Right lobe of liver (tissue), 6 donors: Measurements from ENCODE around the gene CADM2. TPM values are rescaled to one million over a fixed set of nuclear protein-coding genes. Genes with fewer than 3 reads are reported as not detected.

Experiments
- ATAC-seq, 4 donors: fragments of 200-7000 bp; cut with Tn5 transposase; one replicate each; pipeline ENCODE4 v1.9.1; 2020; ENCODE audit warnings: mild to moderate bottlenecking in 4 of 4, moderate library complexity in 4 of 4
- DNase-seq, 3 donors: peaks; one replicate each; pipeline ENCODE4 v3.0.0-alpha.2; 2020
- H3K27ac ChIP-seq, 3 donors: fragments of 200-600 bp; one replicate each; pipeline ENCODE4 v1.8.0; 2022
- H3K27me3 ChIP-seq, 2 donors: fragments of 200-600 bp; one replicate each; pipeline ENCODE4 v1.8.0; 2022
- H3K36me3 ChIP-seq, 4 donors: fragments of 200-600 bp; sonication (generic) in 1 of 4; one replicate each; pipeline versions ENCODE4 v1.5.1 to v1.8.0; 2017 to 2022; ENCODE audit warnings: control low read depth in 1 of 4
- H3K4me1 ChIP-seq, 4 donors: fragments of 200-600 bp; sonication (generic) in 1 of 4; one replicate each; pipeline versions ENCODE4 v1.5.1 to v1.8.0; 2017 to 2022; ENCODE audit warnings: control low read depth in 1 of 4
- H3K4me3 ChIP-seq, 3 donors: fragments of 200-600 bp; one replicate each; pipeline ENCODE4 v1.8.0; 2022
- H3K9me3 ChIP-seq, 4 donors: fragments of 200-600 bp; sonication (generic) in 1 of 4; one replicate each; pipeline versions ENCODE4 v1.5.1 to v1.8.0; 2017 to 2022; ENCODE audit warnings: control low read depth in 1 of 4
- CTCF ChIP-seq, 4 donors: fragments of 200-600 bp in 3 of 4; fragments of 450-650 bp in 1 of 4; IDR thresholded peaks; one replicate each; pipeline versions ENCODE4 v1.5.1 to v1.8.0; 2016 to 2022; ENCODE audit warnings: antibody characterized with exemption in 4 of 4, mild to moderate bottlenecking in 2 of 4
- POLR2A ChIP-seq: fragments of 450-650 bp; IDR thresholded peaks from one replicate; pipeline ENCODE4 v1.6.1; 2017; ENCODE audit warnings: antibody characterized with exemption, mild to moderate bottlenecking
- WGBS: methylation state at CpG from one replicate; pipeline ENCODE4 v1.1.6; 2018; ENCODE audit warnings: low coverage, low lambda C conversion rate; ENCODE audit not compliant: insufficient coverage; ENCODE audit errors: missing lambda C conversion rate; 5-methylcytosine and 5-hydroxymethylcytosine counted together
- intact Hi-C, 2 donors: fragments of 100-400 bp; cut with DNase I; formaldehyde crosslinking; loops; one replicate each; pipeline versions ENCODE4 v1.11.2 to v1.14.1; 2022
- total RNA-seq, 6 experiments: library from RNA; depleted of rRNA in 2 of 6; stranded (reverse); fragments of >200 nt in 2 of 6; fragmentation: NEBNext Ultra II Directional in 3 of 6; extraction: Animal tissue kit (Norgen Biotek cat#: 25700) in 3 of 6; gene quantifications; one replicate each; pipeline versions ENCODE4 v1.1.0 to v1.2.4, GENCODE V29; 2016 to 2023
- donor health status: DM: no; HTN: yes; CAD: no.
- donor health status: DM: no; HTN: no; CAD: no.
- donor health status: DM: no; HTN: no; CAD: no.
- donor health status: DM: no; HTN: yes; CAD: no.
- donor health status: DM: no; HTN: yes; CAD: no.

CADM2 gene
- total RNA-seq, 6 experiments from 2014 or later = under 0.01 to 1.7 (median 0.15) TPM

DNA sequence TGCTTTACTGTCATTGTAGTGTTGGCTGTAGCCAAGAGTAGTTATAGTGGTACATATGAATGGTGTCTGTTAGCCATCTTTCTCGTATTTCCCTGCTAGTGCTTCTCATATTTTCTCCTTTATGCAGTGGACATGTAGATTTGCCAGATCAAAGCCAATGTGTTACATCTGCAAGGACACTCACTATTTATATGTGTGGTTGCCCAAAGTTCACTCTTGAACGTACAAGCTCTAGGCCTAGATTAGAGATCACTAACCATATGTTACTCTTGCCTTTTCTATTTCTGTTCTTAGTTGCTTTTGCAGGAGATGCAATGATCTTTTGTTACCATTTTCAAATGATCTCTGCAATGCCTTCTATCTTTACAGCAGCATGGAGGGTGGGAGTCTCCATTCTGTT lies 78.4 kb downstream of the CADM2 start:
- Histone ChIP-seq H3K4me3 (no peak overlapping the region), H3K27me3 (no peaks in the 10 kb centered on the region), H3K4me1 (no peaks in the 10 kb centered on the region), H3K36me3 (no peaks in the 10 kb centered on the region), H3K27ac (no peak overlapping the region), H3K9me3 (no peaks in the 10 kb centered on the region)
- DNase-seq (no peak), ATAC-seq (no peak)
- intact Hi-C loops = no loop called here
- TF ChIP-seq POLR2A (no peak), CTCF (IDR thresholded peaks at IDR 0.05) (no peak)
- 65% methylated on average over 2 of the region's 2 CpGs for WGBS

GRCh38 chr3:85041001-85041400 lies 82.2 kb downstream of the CADM2 start:
- H3K9me3 ChIP-seq = no peaks in the 10 kb centered on the region
- no peaks in the 10 kb centered on the region for H3K36me3 ChIP-seq
- TF ChIP-seq CTCF (IDR thresholded peaks at IDR 0.05) = no peak
- no peak for TF ChIP-seq POLR2A
- H3K27me3 ChIP-seq = no peaks in the 10 kb centered on the region
- ATAC-seq (no peak), DNase-seq (no peak)
- no peaks in the 10 kb centered on the region for H3K4me1 ChIP-seq
- 53% methylated on average over 4 of the region's 4 CpGs for WGBS
- intact Hi-C loops = no loop called here
- no peak overlapping the region for H3K4me3 ChIP-seq
- H3K27ac ChIP-seq = no peak overlapping the region

DNA sequence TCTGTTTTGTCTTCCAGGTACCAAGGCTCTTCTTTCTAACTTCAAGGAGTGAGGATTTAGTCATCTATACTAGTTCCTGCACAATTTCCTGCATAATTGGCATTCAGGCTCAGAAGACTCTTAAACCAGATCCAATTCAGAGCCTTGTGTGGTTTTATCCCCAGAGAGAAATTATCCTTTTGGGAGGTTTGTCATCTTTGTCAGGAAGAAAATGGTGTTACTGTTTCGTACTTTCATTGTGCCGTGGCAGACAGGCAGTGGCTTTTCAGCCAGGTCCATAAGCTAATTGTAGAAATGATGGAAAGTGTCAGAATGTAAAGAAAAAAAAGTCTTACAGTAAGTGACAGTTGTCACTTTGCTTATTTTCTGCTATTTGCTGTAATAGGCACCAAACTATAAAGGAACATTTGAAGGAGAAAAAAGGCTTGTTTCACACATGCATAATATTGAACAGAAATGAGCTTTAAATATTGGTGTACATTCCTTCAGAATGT lies 82.8 kb downstream of the CADM2 start:
- Histone ChIP-seq H3K27ac (no peak overlapping the region), H3K9me3 (no peaks in the 10 kb centered on the region), H3K4me1 (no peaks in the 10 kb centered on the region), H3K36me3 (no peaks in the 10 kb centered on the region), H3K27me3 (no peaks in the 10 kb centered on the region), H3K4me3 (no peak overlapping the region)
- ATAC-seq (no peak), DNase-seq (no peak)
- TF ChIP-seq POLR2A (no peak), CTCF (IDR thresholded peaks at IDR 0.05) (no peak)
- intact Hi-C loops = no loop called here
- WGBS = 52% methylated on average over 2 of the region's 2 CpGs

DNA sequence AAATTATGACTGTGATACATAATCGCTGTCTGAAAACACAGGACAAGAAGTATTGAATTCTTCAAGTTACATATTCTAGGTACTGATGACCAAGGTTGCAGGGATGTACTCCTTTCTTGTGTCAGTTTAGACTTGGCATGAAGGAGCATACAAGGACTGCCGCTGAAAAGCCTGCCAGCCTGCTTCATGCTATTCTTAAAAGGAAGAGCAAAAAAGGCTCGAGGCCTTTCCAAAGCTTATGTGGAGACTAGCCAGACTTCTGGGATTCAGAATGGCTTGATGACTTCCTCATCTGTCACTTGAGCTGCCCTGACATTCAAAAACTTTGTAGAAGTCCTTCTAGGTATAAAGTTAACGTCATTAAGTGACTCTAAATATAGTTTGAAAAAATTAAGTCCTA lies 92.0 kb downstream of the CADM2 start:
- Histone ChIP-seq H3K36me3 (no peaks in the 10 kb centered on the region), H3K27me3 (no peaks in the 10 kb centered on the region), H3K27ac (no peak overlapping the region), H3K4me3 (no peak overlapping the region), H3K9me3 (no peaks in the 10 kb centered on the region), H3K4me1 (no peaks in the 10 kb centered on the region)
- intact Hi-C loops = no loop called here
- DNase-seq (no peak), ATAC-seq (no peak)
- TF ChIP-seq CTCF (IDR thresholded peaks at IDR 0.05) (no peak), POLR2A (no peak)
- 52% methylated on average over 4 of the region's 4 CpGs for WGBS

GRCh38 chr3:85051786-85052185 lies 93.0 kb downstream of the CADM2 start:
- Histone ChIP-seq H3K27ac (no peak overlapping the region), H3K27me3 (no peaks in the 10 kb centered on the region), H3K4me3 (no peak overlapping the region), H3K9me3 (no peaks in the 10 kb centered on the region), H3K4me1 (no peaks in the 10 kb centered on the region), H3K36me3 (no peaks in the 10 kb centered on the region)
- TF ChIP-seq POLR2A = no peak
- TF ChIP-seq CTCF (IDR thresholded peaks at IDR 0.05) = no peak
- DNase-seq = no peak
- intact Hi-C loops = no loop called here
- no peak for ATAC-seq
- 4% methylated on average over 1 of the region's 1 CpG for WGBS
